ENCODE results near the gene SEMA3C.

The SEMA3C gene

DNA sequence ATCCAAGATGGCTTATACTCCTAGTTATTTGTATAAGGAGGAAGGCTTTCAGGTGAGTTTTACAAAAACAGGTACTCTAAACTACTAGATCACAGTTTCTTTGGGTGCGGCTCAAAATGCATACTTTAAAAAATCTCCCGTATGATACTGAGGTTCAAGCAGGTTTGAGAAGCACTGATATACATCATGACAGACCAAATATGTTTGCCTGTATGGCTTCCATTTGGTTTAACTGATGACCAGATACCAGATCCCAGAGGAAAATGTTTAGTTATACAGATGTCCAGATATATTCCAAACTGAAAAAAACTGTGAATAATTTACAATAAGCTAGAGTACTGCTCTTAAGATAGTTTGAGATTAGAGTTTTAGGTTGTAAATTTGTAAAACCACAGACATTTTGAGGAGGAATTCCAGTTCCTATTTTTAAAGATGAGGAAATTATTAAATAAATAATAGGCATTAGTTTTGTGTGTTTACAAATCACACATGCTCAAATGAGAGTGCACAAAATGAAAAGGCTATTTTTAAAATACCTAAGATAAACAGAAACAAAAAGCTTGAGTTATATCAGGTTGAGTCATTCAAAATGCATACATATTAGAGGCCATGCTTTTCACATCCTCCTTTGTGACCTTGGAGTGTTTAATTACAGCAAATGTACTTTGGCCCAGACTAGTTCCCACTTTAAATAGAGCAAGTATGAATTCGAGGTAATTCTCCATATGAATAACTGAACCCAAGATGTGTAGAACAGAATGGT lies 60.5 kb downstream of the SEMA3C start:
- no peak overlapping the region for H3K27ac Mint-ChIP-seq
- H3K9me3 Mint-ChIP-seq = no peaks in the 10 kb centered on the region
- ATAC-seq = no peak

DNA sequence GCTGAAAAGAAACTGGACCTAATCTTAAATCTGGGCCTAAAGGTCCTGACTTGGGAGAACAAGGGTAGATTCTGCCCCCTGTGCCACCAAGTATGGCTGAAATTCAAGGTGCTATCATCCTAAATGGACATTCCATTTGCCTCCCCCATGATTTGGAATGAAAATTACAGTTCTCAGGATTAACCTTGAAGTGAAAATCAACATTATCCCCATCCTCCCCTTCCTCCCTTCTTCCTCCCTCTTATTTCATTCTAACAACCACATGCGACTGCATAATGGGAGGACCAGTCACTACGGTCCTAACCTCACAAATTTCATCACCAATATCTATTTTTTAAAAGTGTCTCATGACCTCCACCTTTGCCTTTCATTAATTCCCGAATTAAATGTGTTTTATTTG lies 62.1 kb downstream of the SEMA3C start:
- Mint-ChIP-seq H3K36me3 (no peaks in the 10 kb centered on the region), H3K9me3 (no peaks in the 10 kb centered on the region)
- no peak for ATAC-seq

More for the DNA sequence above, 60.5 kb downstream of the SEMA3C start:
- H3K4me3 Mint-ChIP-seq = no peak overlapping the region
- no peaks in the 10 kb centered on the region for H3K27me3 Mint-ChIP-seq
- no peaks in the 10 kb centered on the region for H3K4me1 Mint-ChIP-seq
- no peaks in the 10 kb centered on the region for H3K36me3 Mint-ChIP-seq

DNA sequence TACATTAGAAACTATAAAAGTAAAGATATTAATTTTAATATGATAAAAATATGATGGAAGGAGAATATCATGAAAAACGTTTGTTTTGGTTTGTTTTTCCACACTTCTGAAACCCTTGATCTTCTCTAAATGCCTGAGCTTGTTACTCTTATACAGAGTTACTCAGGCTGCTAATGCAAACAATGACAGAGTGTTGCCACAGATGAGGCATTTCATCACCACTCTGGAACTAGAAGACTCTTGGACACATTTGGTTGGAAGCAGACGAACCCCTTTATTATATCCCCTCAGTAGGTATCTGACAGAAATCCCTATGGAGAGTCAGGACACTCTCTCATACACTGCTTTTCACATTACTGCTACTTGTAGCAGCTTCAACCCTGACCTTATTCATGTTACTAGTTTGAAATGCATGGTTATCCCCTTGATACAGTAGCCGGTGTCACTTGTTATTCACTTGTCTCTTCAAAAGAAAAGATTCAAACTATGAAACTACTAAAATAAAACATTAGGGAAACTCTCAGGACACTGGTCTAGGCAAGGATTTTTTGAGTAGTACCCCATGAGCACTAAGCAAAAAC lies 66.9 kb downstream of the SEMA3C start:
- ATAC-seq = no peak
- no peaks in the 10 kb centered on the region for H3K4me1 Mint-ChIP-seq
- no peaks in the 10 kb centered on the region for H3K27me3 Mint-ChIP-seq
- H3K27ac Mint-ChIP-seq = no peak overlapping the region
- no peaks in the 10 kb centered on the region for H3K36me3 Mint-ChIP-seq
- no peak overlapping the region for H3K4me3 Mint-ChIP-seq
- H3K9me3 Mint-ChIP-seq = peaks cover 2% of the 10 kb centered on the region

More for the DNA sequence above, 62.1 kb downstream of the SEMA3C start:
- H3K4me1 Mint-ChIP-seq = no peaks in the 10 kb centered on the region
- H3K4me3 Mint-ChIP-seq = no peak overlapping the region
- H3K27ac Mint-ChIP-seq = no peak overlapping the region
- H3K27me3 Mint-ChIP-seq = no peaks in the 10 kb centered on the region

DNA sequence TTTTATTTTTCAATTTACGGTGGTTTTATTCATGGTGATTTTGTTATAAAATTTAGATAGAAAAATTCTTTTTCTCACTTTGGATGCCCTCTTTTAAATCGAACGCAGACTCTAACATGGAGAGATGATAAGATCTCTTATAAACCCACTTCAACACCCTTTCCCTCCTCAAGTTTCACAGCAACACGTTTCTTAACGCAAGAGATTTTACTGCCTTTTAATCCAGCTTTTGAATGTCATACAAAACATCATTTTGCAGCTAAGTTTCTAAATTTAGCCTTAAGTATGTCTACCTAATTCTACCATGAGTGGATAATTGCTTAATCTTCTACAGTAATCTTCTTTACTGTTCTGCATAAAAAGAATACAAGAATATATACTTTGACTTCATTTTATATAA lies 70.0 kb downstream of the SEMA3C start:
- H3K4me1 Mint-ChIP-seq = no peaks in the 10 kb centered on the region
- no peaks in the 10 kb centered on the region for H3K27me3 Mint-ChIP-seq
- H3K27ac Mint-ChIP-seq = no peak overlapping the region
- no peaks in the 10 kb centered on the region for H3K36me3 Mint-ChIP-seq
- H3K9me3 Mint-ChIP-seq = peaks cover 2% of the 10 kb centered on the region
- no peak overlapping the region for H3K4me3 Mint-ChIP-seq
- no peak for ATAC-seq

DNA sequence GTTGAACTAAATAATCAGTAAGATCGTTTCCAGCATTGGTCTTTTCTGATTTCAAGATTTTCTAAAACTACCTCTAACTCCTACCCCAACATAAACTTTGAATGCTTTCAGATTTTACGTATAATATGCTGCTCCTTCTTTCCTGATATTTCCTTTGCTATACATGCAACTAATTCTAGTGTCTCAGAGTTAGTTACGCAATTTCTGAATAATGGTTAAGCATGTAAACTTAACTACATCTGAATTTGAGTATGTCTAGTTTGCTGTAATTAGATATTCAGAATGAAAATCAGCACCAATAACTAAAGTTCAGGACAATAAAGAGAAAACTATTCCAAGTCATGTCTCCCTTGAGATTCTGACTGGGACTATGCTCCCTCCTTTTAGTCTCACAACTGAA lies 71.0 kb downstream of the SEMA3C start:
- Mint-ChIP-seq H3K36me3 (no peaks in the 10 kb centered on the region), H3K9me3 (peaks cover 2% of the 10 kb centered on the region), H3K4me1 (no peaks in the 10 kb centered on the region), H3K27me3 (no peaks in the 10 kb centered on the region), H3K4me3 (no peak overlapping the region), H3K27ac (no peak overlapping the region)
- ATAC-seq = no peak

DNA sequence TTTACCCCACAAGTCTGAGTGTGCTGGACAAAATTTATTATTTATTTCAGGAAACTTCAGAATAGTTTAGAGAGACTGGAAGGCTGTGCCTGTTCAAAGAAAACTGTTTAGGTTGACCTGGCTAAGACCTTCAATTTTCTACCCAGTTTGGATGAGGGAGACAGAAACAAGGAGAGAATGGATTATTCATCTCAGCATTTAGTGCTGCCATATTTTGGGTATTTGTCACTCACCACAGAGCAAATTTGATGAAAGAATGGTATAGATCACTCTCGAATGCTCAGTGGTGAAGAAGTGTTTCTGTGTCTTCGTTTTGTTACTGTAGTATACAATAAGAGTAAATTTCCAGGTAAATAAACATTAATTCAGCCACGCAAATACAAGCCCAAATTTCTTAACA lies 71.8 kb downstream of the SEMA3C start:
- Mint-ChIP-seq H3K27ac (no peak overlapping the region), H3K4me3 (no peak overlapping the region), H3K36me3 (no peaks in the 10 kb centered on the region), H3K4me1 (no peaks in the 10 kb centered on the region), H3K27me3 (no peaks in the 10 kb centered on the region), H3K9me3 (peaks cover 2% of the 10 kb centered on the region)
- ATAC-seq = no peak

DNA sequence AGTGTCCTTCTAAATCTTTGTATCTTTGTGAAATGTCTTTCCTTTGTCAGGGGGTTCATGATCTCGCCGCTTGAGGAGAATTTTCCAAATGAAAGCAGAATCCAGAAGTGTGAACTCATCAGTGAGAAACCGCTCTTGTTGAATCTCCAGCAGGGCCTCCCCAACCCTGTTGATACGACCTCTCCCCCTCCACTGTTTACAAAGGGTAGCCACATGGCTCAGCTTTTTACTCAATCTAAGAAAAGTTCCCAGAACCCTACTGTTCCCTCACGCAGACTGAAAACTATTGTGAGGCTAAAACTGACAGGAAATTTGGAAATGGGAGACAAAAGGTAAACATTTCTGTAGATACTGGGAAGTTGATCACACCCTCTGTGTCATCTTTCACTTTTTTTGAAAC lies 73.9 kb downstream of the SEMA3C start:
- H3K27ac Mint-ChIP-seq = no peak overlapping the region
- H3K9me3 Mint-ChIP-seq = peaks cover 2% of the 10 kb centered on the region
- no peaks in the 10 kb centered on the region for H3K27me3 Mint-ChIP-seq
- no peaks in the 10 kb centered on the region for H3K36me3 Mint-ChIP-seq
- H3K4me1 Mint-ChIP-seq = no peaks in the 10 kb centered on the region
- ATAC-seq = no peak
- no peak overlapping the region for H3K4me3 Mint-ChIP-seq

DNA sequence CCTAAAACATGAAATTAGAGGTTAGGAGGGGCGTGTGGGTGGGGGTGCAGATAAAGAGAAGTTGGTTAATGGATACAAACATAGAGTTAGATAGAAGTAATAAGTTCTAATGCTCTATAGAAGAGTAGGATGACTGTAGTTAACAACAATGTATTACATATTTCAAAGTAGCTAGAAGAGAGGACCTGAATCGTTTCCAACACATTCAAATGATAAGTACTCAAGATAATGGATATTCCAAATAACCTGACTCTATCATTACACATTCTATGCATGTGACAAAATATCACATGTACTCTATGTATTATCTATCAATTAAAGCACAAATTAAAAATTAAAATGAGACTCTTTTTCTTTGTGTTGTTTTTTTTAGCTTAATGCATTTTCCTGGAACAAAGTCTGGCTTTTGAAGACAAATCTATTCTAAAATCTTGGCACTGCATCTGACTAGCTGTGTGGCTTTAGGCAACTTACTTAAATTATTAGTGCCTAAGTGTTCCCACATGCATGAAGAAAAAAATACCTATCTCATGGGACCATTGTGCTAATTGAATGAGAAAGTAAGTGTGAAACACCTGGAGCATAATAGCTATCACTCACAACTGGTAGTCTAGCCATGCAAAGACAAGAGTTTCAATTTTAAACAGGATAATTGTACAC lies 75.7 kb downstream of the SEMA3C start:
- H3K4me1 Mint-ChIP-seq = no peaks in the 10 kb centered on the region
- H3K27ac Mint-ChIP-seq = no peak overlapping the region
- H3K4me3 Mint-ChIP-seq = no peak overlapping the region
- H3K36me3 Mint-ChIP-seq = no peaks in the 10 kb centered on the region
- H3K9me3 Mint-ChIP-seq = peaks cover 5% of the 10 kb centered on the region
- ATAC-seq = no peak
- no peaks in the 10 kb centered on the region for H3K27me3 Mint-ChIP-seq

DNA sequence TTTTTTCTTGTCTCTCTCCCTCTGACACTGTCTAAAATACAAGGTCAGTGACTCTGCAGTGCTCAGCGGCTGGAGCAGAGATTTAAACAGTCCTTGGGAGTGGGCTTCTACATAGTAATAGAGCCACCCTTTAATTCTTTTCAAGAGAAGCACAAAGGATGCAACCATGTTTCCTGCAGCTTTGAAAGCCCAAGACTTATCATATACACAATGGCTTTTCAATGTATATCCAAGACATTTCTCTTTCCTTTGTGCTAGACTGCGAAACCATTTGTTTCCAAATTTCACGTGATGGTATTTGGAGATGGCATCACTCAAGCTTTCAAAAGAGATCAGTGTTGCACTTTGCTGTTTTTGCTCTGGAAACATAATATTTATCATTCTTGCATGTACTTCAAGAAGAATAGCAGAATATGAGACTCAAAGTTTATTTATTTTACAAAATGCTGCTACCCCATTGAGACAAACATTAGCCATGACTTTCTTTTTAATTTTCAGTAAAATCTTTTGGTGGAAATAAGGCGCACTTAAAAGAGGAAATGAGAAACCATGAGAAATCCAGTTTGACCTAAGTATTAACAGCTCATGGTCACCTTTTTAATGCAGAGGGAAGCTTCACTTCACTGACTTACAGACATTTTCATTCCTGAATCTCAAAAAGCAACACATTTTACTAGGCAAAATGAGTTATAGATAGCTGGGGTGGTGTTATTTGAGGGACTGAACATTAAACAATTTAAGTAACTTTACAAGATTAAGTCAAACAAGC lies 76.6 kb downstream of the SEMA3C start:
- peaks cover 5% of the 10 kb centered on the region for H3K9me3 Mint-ChIP-seq
- ATAC-seq = no peak
- H3K27me3 Mint-ChIP-seq = no peaks in the 10 kb centered on the region
- no peak overlapping the region for H3K4me3 Mint-ChIP-seq
- H3K36me3 Mint-ChIP-seq = no peaks in the 10 kb centered on the region
- H3K4me1 Mint-ChIP-seq = no peaks in the 10 kb centered on the region
- H3K27ac Mint-ChIP-seq = no peak overlapping the region

DNA sequence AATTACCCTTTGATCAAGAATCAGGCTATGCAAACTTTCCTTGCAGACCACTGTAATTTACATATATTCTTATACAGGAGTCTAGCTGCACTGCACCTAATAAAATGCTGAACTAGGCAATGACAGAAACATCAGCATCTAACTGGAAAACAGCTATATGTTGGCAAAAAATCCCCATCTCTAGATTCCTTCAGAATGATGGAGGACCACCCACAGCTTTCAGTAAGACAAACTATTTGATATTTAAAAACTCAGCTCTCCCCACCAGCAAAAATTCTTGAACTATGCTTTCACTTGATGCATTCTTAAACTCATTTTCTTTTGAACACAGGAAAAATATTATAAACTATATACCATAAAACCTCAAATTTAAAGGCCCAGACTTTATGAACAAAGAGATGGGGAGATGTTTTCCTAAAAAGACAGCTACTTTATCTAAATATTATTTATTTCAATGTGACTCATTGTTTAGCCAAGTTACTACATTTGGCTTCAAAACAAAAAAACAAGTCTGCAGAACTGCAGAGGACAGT lies 77.4 kb downstream of the SEMA3C start:
- Mint-ChIP-seq H3K4me3 (no peak overlapping the region), H3K4me1 (no peaks in the 10 kb centered on the region), H3K36me3 (no peaks in the 10 kb centered on the region), H3K9me3 (peaks cover 5% of the 10 kb centered on the region), H3K27ac (no peak overlapping the region), H3K27me3 (no peaks in the 10 kb centered on the region)
- no peak for ATAC-seq

DNA sequence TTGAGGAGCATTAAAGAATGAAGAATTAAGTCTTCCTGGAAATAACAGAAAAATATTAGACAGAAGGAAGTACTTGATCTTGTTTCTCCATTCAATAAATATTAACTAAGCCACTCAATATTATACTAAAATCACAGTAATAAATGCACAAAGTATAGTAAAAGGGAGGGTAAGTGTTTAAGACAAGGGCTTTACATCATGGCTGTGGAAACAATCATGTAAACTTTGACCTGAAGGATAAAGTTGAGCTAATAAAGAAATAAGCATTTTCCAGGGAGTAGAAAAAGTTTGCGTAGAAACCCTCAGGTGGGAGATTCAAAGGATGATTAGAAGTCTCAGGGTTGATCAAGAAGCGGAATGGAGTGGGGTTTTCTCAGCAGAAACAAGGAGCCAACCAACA lies 78.2 kb downstream of the SEMA3C start:
- H3K36me3 Mint-ChIP-seq = no peaks in the 10 kb centered on the region
- no peak overlapping the region for H3K27ac Mint-ChIP-seq
- H3K4me1 Mint-ChIP-seq = no peaks in the 10 kb centered on the region
- peaks cover 5% of the 10 kb centered on the region for H3K9me3 Mint-ChIP-seq
- ATAC-seq = no peak
- H3K27me3 Mint-ChIP-seq = no peaks in the 10 kb centered on the region
- H3K4me3 Mint-ChIP-seq = no peak overlapping the region

DNA sequence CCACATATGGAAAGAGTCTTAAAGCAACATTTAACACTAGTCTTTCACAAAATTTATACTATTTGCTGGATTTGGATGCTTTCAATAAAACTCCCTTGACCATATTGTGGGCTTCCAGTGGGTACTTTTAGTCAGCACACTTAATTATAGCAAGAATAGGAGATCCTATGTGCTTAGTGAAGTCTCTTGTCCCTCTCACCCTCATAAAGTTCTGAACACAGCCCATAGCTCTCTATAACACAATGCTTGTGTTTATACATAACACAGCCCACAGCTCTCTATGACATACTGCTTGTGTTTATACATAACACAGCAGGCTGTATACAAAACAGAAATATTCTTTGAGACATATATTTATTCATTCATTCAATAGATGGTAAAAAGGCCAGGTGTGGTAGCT lies 79.0 kb downstream of the SEMA3C start:
- Mint-ChIP-seq H3K9me3 (peaks cover 5% of the 10 kb centered on the region), H3K4me1 (no peaks in the 10 kb centered on the region), H3K27me3 (no peaks in the 10 kb centered on the region), H3K4me3 (no peak overlapping the region), H3K27ac (no peak overlapping the region), H3K36me3 (no peaks in the 10 kb centered on the region)
- ATAC-seq = no peak

DNA sequence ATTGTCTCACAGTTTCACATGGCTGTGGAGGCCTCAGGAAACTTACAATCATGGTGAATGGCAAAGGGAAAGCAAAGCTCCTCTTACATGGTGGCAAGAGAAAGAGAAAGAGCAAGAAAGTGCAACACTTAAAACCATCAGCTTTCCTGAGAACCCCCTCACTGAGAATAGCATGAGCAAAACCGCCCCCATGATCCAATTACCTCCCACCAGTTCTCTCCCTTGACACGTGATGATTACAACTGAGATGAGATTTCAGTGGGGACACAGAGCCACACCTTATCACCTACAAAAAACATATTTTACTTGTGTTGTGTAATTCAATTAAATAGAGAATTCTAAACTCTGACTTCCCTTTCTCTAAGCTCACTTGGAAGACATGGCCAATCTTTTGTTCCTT lies 80.2 kb downstream of the SEMA3C start:
- Mint-ChIP-seq H3K27ac (no peak overlapping the region), H3K36me3 (no peaks in the 10 kb centered on the region), H3K9me3 (peaks cover 5% of the 10 kb centered on the region), H3K4me1 (no peaks in the 10 kb centered on the region), H3K4me3 (no peak overlapping the region), H3K27me3 (no peaks in the 10 kb centered on the region)
- ATAC-seq = no peak

DNA sequence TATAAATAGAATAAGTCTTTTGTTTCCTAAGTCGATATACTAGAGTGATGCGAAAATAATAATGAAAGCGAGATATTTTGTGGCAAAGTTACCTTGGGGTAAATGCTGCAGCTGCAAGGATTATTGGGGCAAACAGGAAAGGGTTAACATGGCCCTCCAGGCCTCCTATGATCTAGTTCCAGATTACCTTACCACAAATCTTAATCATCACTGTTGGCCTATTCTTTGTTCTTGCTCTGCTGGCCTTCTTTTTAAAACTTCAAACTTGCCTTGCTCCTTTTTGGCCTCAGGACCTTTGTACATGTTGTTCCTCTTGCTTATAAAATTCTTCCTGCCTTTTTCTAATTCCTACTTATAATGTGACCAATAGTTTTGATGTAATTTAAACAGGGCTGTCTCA lies 81.5 kb downstream of the SEMA3C start:
- Mint-ChIP-seq H3K36me3 (no peaks in the 10 kb centered on the region), H3K4me3 (no peak overlapping the region), H3K4me1 (no peaks in the 10 kb centered on the region), H3K9me3 (peaks cover 5% of the 10 kb centered on the region), H3K27ac (no peak overlapping the region), H3K27me3 (no peaks in the 10 kb centered on the region)
- ATAC-seq = no peak

DNA sequence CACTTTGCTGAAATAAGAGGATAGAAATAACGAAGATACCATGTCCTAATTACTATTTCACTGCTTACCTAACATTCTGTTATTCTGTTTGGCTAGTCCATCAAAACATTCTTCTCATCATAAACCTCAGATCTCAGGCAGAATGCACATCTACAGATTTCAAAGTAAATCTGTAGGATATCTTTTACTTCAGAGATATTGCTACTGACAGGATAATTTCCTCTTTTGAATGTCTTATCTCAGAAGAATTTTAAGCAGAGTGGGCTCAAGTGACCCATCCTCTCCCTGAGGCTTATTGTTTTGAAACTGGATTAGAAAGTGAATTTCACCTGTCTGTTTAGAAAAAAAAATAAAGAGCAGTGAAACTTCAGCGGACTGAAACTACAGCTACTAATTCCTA lies 83.6 kb downstream of the SEMA3C start:
- H3K4me3 Mint-ChIP-seq = no peak overlapping the region
- no peaks in the 10 kb centered on the region for H3K36me3 Mint-ChIP-seq
- no peak overlapping the region for H3K27ac Mint-ChIP-seq
- no peaks in the 10 kb centered on the region for H3K27me3 Mint-ChIP-seq
- no peaks in the 10 kb centered on the region for H3K4me1 Mint-ChIP-seq
- no peak for ATAC-seq
- H3K9me3 Mint-ChIP-seq = peaks cover 8% of the 10 kb centered on the region

Data from stimulated activated memory B cell treated with anti-CD40 and anti-IgM and Interleukin-4, amounts not matched to agents 10 μg/mL and 1 μg/mL and 100 μg/mL, for 72 hours (primary cell).